GM18511 (cell line): ENCODE measurements around the gene TRPM8.

Experiments used
- ATAC-seq: cut with Tn5 transposase; IDR thresholded peaks from one replicate; pipeline ENCODE4 v1.9.1; 2021; ENCODE audit warnings: mild to moderate bottlenecking, moderate library complexity; ENCODE audit not compliant: unreplicated experiment

TRPM8 gene

DNA sequence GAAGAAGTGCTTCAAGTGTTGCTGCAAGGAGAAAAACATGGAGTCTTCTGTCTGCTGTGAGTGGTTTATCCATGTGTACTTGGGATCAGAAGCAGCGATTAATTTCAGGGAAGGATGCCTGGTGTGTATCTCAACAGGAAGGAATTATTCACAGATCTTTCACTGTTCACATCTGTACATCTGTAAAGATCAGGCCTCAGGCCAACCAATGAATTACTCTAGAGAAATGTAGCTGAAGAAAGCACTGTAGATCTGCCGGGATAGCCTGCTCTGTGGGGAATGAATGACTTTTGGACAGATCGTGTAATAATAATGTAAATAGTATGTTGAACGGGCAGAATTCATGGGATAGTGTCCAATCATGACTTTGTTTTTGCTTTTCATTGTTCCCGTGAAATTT lies 79.3 kb downstream of the TRPM8 start:
- no peak for ATAC-seq

GRCh38 chr2:233997707-233998106 lies 80.5 kb downstream of the TRPM8 start:
- no peak for ATAC-seq

DNA sequence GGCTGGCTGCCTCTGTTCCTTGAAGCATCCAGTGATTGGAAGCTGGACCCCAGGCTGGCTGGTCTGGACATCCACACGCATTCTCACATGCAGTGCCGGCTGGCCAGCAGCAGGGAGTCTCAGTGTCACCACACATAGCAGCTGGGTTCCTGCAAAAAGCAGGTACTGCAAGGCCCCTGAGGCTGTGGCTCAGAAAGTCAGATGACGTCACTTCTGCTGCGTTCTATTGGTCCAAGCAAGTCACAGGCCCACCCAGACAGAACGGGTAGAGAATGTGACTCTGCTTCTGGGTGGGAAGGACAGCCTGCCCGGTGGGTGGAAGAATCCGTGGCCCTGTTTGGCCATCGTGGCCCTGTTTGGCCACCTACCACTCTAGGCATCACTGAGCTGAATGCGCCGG lies 82.0 kb downstream of the TRPM8 start:
- no peak for ATAC-seq

GRCh38 chr2:234001380-234002160 lies 84.4 kb downstream of the TRPM8 start:
- ATAC-seq, result no peak

- ATAC-seq, result no peak
Measured at GRCh38 chr2:234002281-234002680, 85.1 kb downstream of the TRPM8 start.

DNA sequence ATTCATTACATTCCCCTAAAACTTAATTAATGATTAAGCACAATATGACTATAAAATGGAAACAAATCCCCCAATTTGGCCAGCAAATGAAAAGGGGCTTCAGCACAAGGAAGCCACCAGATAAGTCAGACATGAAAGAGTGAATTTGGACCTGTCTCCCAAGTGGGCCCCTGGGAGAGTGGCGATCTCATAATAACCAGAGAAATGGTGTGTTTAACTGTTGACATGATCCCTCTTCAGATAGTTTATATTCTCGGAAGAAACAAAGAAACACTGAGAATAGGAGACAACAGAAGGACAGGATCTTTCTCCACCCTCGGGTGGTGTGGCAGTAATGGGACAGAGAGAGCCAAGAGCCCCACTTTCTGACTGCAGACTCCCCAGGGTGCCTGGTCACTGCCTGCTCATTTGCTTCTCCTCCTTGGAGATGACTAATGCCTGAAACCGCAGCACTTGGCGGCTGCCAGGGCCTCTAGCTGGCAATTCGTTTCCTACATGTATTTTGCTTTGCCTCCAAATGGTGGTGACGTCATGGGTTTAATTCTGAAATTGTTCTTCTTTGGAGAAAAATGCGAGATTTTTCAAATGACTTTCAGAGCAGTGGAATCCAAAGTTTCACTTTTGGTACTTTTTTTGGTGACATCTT lies 86.9 kb downstream of the TRPM8 start:
- ATAC-seq, result no peak

GRCh38 chr2:234005126-234005525 lies 88.0 kb downstream of the TRPM8 start:
- no peak for ATAC-seq

DNA sequence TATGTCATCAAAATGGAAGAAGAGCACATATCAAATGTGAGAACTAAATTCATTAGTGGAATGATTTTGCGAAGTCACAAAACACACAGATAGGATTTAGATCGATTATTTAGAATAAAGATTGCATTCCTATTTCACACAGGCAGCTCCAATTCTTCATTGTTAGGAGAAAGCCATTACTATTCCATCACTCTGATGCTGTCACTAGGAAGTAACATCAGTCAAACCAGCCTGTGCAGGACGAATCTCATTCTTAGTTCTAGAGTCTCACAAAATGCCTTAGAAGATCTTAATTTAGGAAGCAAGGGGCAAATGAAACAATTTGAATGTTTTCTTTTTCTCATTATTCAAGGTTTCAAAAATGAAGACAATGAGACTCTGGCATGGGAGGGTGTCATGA lies 89.3 kb downstream of the TRPM8 start:
- no peak for ATAC-seq

DNA sequence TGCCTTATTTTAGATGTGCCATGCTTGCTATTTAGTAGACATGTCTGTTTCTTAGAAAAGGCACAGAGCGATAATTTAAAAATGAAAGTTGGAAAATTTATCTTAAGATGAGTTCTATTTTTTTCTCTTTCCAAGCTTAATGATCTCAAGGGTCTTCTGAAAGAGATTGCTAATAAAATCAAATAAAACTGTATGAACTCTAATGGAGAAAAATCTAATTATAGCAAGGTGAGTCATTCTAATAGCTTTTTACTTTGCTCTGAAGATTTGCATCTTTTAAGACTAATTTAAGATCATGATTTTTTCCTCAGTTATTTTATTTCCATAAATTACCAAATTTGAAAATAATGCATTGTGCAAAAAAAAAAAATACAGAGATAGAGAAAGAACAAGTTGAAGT lies 97.3 kb downstream of the TRPM8 start:
- no peak for ATAC-seq

DNA sequence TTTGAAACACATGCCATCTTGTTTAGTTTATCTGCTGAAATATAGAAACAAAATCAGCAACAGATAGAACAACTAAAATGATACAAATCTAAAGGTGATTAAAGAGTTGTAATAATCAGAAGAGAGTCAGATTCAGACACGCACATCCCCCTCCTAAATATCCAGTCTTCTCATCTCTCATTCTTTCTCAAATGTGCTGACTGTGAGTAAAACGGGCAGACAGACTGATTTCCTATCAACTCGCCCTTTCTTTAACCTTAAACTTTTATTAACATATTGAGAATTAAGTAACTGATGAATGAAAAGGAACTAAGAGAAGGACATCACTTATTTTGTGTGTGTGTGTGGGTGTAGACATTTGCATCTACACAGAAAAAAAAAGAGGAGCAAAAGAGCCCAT lies 98.7 kb downstream of the TRPM8 start:
- no peak for ATAC-seq

GRCh38 chr2:234019896-234020295 lies 102.7 kb downstream of the TRPM8 start:
- no peak for ATAC-seq

DNA sequence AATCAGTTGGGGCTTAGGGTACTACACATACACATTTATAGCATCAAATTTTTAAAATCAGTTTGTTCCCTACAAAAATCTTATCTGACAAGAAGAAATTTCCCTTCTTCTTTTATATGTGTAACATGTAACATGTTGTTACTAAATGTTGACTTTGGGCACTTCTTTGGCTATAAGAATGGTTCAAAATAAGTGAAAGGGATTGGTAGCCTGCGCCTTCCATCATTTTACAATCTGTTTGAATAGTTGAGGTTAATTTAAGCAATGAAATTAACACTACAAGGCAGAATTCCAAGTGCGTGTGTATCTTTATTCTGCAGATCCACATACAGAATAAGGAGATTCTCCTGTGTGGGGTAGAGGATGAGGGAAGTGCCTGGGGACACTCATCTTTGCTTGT lies 103.2 kb downstream of the TRPM8 start:
- ATAC-seq, result no peak

- ATAC-seq, result no peak
Measured at GRCh38 chr2:234022424-234022823, 105.3 kb downstream of the TRPM8 start.

DNA sequence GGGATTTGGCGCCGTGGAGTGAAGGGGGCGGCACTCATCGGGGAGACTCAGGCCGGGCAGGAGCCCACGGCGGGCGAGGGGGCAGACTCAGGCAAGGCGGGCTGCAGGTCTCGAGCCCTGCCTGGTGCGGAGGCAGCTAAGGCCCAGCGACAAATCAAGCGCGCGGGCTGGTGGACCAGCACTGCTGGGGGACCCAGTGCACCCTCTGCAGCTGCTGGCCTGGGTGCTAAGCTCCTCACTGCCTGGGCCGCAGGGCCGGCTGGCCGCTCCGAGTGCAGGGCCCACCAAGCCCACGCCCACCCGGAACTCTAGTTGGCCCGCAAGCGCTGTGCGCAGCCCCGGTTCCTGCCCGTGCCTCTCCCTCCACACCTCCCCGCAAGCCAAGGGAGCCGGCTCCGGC lies 107.1 kb downstream of the TRPM8 start:
- ATAC-seq, result no peak

GRCh38 chr2:234025466-234025865 lies 108.3 kb downstream of the TRPM8 start:
- ATAC-seq, result peak; percentile 57

GRCh38 chr2:234025891-234026401 lies 108.8 kb downstream of the TRPM8 start:
- no peak for ATAC-seq

DNA sequence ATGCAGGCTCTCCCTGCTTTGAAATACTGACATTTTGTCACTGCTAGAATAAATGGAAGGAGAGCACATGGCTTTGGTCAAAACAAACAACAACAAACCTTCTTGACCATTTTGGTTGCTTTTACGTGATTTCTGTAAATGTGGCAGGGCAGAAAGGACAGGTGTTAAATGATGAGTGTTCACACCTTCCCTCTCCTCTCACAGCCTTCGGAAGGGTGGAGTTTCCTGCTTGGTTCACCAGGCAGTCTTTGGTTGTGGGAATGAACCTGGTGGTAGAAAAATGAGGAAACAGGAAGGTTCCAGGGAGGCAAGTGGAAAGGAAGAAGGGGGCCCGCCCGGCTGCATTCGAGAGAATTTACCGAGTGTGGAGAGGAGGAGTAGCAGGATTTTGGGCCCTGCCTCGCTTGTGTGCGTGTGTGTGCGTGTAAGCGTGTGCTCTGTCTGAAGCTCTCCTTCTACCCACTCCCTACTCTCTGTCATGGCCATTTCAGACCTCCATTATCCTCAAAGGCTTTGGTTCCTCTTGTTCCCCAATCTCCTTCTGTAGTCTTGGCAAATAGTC lies 109.6 kb downstream of the TRPM8 start:
- no peak for ATAC-seq

GRCh38 chr2:234027641-234028040 lies 110.5 kb downstream of the TRPM8 start:
- ATAC-seq, result no peak

GRCh38 chr2:234029150-234029733 lies 112.1 kb downstream of the TRPM8 start:
- no peak for ATAC-seq

DNA sequence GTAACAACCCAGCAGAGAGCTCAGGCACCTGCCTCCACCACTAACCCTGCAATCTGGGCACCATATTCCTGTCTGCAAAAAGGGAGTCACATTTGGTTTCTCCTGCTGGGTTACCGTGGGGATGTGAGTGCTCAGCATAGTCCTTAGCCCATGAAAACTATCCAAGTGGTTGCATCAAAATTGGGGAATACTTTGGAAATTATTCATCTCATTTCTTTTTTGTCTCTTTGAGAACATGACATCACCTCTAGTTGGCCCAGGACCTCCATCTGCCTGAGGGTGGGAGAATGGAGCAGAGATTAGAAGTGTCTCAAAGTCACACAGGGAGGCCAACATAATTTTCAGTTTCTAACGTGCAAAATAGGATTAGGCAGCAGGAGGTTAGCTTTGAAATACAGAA lies 114.0 kb downstream of the TRPM8 start:
- no peak for ATAC-seq

DNA sequence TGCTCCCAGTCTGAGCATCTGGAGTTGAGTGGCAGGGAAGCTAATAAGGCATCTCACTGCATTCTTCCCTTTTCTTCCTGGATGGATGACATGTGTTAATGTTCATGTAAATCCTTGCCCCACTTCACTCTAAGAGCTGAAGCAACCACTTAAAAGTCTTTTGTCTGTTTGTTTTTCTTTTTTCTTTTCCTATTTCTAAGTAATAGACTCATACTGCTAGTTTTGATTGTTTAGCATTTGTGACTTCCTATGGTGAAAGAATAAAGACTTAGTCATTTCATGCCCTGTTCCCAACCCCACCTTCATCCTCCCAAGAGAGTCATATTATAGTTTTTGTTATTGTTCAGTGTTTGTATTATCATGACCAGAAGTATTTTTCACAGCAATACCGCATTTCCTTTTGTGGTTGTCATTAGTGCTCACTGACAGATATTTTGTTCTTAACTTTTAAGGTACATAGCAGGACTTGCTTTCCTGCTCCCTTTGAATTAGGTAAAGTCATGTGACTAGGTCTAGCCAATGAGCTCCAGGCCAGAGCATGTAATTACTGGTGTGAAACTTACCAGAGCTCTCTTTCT lies 115.2 kb downstream of the TRPM8 start:
- ATAC-seq, result no peak
